PFSK-1 (cell line): ENCODE measurements around the gene SSR4.
A peak's percentile ranks its signal among the peaks of the same experiment; 100 is the strongest.

Experiments used
- FOXP2 ChIP-seq: optimal IDR thresholded peaks from 2 replicates; pipeline ENCODE3; 2011; ENCODE audit warnings: borderline replicate concordance, control low read depth, inconsistent platforms; ENCODE audit not compliant: insufficient read depth; ENCODE audit errors: extremely low read length, extremely low read depth
- POLR2AphosphoS5 ChIP-seq: IDR thresholded peaks from 2 replicates; pipeline ENCODE4 v1.6.1; 2012; ENCODE audit warnings: low read depth, mild to moderate bottlenecking, control low read depth, low read length, moderate library complexity
- SIN3A ChIP-seq: IDR thresholded peaks from 2 replicates; pipeline ENCODE4 v1.6.1; 2012; ENCODE audit warnings: mild to moderate bottlenecking, low read length, moderate library complexity, borderline replicate concordance; ENCODE audit not compliant: insufficient read depth
- TAF1 ChIP-seq: IDR thresholded peaks from 2 replicates; pipeline ENCODE4 v1.6.1; 2012; ENCODE audit warnings: low read length, control low read depth, borderline replicate concordance; ENCODE audit not compliant: insufficient read depth
- TF ChIP-seq, protein P1 (sequence below), 2 experiments: IDR thresholded peaks; 2 replicates each; pipeline versions ENCODE4 v1.6.1 to v1.8.0; 2011 to 2012; ENCODE audit warnings: low read depth in 2 of 2, low read length in 2 of 2, control low read depth in 1 of 2, inconsistent platforms in 1 of 2, mild to moderate bottlenecking in 1 of 2, moderate library complexity in 1 of 2; ENCODE audit not compliant: insufficient read depth in 1 of 2

The SSR4 gene

DNA sequence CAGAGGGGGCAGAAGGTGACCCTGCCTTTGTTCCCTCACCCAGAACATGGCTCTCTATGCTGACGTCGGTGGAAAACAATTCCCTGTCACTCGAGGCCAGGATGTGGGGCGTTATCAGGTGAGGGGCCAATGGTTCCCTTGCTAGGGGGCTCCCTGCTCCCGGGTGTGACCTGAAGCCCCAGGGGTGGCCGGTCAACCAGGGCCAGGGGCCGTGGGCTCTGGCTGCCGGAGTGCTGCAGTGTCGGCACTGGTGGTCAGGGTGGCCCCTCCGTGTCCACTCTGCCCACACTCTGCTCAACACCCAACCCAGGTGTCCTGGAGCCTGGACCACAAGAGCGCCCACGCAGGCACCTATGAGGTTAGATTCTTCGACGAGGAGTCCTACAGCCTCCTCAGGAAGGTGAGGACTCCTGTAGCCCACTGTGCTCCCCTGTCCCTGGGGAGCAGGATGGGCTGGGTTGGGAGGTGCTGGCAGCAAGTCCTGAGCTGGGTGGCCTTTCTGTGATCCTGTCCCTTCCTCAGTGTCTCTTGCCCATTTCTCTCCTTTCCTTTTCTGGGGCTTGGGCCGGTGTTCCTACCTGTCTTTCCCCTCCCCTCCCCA, 3.0 kb downstream of the SSR4 start:
- TF ChIP-seq POLR2AphosphoS5 (no peak), TAF1 (no peak), FOXP2 (no peak), SIN3A (no peak)
- TF ChIP-seq, protein P1, sequence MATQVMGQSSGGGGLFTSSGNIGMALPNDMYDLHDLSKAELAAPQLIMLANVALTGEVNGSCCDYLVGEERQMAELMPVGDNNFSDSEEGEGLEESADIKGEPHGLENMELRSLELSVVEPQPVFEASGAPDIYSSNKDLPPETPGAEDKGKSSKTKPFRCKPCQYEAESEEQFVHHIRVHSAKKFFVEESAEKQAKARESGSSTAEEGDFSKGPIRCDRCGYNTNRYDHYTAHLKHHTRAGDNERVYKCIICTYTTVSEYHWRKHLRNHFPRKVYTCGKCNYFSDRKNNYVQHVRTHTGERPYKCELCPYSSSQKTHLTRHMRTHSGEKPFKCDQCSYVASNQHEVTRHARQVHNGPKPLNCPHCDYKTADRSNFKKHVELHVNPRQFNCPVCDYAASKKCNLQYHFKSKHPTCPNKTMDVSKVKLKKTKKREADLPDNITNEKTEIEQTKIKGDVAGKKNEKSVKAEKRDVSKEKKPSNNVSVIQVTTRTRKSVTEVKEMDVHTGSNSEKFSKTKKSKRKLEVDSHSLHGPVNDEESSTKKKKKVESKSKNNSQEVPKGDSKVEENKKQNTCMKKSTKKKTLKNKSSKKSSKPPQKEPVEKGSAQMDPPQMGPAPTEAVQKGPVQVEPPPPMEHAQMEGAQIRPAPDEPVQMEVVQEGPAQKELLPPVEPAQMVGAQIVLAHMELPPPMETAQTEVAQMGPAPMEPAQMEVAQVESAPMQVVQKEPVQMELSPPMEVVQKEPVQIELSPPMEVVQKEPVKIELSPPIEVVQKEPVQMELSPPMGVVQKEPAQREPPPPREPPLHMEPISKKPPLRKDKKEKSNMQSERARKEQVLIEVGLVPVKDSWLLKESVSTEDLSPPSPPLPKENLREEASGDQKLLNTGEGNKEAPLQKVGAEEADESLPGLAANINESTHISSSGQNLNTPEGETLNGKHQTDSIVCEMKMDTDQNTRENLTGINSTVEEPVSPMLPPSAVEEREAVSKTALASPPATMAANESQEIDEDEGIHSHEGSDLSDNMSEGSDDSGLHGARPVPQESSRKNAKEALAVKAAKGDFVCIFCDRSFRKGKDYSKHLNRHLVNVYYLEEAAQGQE (IDR thresholded peaks at IDR 0.05; ENCODE audit: insufficient read depth in 1 of 2, low read depth in 2 of 2, low read length in 2 of 2), result no peak

GRCh38 chrX:153799326-153799725, 4.9 kb downstream of the SSR4 start:
- TF ChIP-seq POLR2AphosphoS5, result peak; percentile 27; the same call in 1 of the 2 replicates
- TF ChIP-seq, protein P1 (IDR thresholded peaks at IDR 0.05; ENCODE audit: insufficient read depth in 1 of 2, low read depth in 2 of 2, low read length in 2 of 2), result no peak
- no peak for TF ChIP-seq FOXP2

DNA sequence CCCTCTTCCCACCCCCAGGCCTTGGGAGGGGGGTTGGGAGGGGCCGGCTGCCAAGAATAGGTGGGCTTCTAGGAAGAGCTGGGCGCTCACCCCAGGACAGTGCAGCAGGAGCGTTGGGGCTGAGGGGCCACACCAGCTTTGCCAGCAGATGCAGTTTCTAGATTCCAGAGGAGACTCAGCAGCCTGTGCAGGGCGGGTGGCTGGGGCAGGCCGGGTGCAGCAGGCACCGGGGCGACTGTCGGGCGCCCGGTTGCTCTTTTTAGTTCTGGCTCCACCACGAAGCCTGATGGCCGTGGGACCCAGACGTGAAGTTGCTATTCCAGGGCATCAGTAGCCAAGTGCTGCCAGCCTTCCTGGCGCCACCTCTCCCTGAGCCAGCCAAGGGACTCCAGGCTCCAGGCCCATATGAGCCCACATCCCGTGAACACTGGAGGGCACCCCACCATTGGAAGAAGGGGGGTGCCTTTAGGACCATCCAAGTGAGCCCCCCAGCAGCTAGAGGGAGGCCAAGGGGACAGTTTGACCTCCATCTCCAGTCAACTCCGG, 5.8 kb downstream of the SSR4 start:
- TF ChIP-seq SIN3A (no peak), FOXP2 (no peak), TAF1 (no peak), POLR2AphosphoS5 (no peak)
- TF ChIP-seq, protein P1 (IDR thresholded peaks at IDR 0.05; ENCODE audit: insufficient read depth in 1 of 2, low read depth in 2 of 2, low read length in 2 of 2), result no peak

DNA sequence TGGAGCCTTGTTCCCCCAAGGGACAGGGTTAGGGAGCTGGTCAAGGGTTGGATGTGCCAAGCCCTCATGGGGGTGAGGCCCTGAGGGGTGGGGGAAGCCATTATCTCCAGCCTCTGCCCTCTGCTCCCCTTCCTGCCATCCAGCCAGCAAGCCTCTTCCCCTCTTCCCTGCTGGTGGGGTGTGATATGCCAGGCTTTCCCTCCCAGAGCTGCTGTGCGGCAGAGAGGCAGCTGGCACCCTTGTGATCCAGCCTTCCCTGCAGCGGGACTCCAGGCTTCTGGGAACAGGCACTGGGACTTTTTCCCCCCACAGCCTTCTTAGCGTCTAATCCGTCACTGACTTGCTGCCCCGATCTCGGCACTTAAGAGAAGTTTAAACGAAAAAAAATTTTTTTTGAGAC, 6.3 kb downstream of the SSR4 start:
- TF ChIP-seq SIN3A (no peak), FOXP2 (no peak), POLR2AphosphoS5 (no peak), TAF1 (no peak)
- TF ChIP-seq, protein P1 (IDR thresholded peaks at IDR 0.05; ENCODE audit: insufficient read depth in 1 of 2, low read depth in 2 of 2, low read length in 2 of 2), result no peak

DNA sequence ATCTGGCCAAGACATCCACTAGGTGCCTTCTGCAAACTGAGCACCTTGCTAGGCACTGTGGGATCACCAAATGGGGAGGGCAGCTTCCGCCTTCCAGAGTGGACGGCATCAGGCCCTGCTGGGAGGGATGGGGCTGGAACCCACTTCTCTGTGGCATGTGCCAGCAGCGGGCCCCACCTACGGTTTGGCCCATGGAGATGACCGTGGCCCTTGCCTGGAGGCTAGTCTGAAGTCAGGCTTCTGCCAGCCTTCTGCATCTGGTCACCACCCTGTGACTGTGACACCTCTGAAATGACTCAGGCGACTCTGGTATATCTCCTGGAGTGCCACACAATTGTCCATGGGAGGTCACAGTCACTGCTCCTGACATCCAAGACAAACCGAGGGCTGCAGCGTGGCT, 7.2 kb downstream of the SSR4 start:
- TF ChIP-seq TAF1, result no peak
- TF ChIP-seq POLR2AphosphoS5, result no peak
- no peak for TF ChIP-seq SIN3A
- TF ChIP-seq, protein P1 (IDR thresholded peaks at IDR 0.05; ENCODE audit: insufficient read depth in 1 of 2, low read depth in 2 of 2, low read length in 2 of 2), result no peak
- TF ChIP-seq FOXP2, result no peak
